Measurements from ENCODE around the gene BTN1A1. TPM values are rescaled to one million over a fixed set of nuclear protein-coding genes. Genes with fewer than 3 reads are reported as not detected.
A peak's percentile ranks its signal among the peaks of the same experiment; 100 is the strongest.
"Not testable (repeated sequence)": the region's sequence is repeated elsewhere in the genome, so short reads cannot be mapped to it uniquely, and the experiment has no call there.

The BTN1A1 gene
- polyA plus RNA-seq, 3 donors = not detected

- no peak overlapping the region for H3K27ac Mint-ChIP-seq
- H3K4me2 ChIP-seq (replicated peaks; ENCODE audit: extremely low read depth, low read length, poor library complexity, severe bottlenecking) = no peak overlapping the region
- no peaks in the 10 kb centered on the region for H3K79me2 ChIP-seq (ENCODE audit: insufficient read depth, low read length)
- peaks cover 7% of the 10 kb centered on the region for H3K4me1 Mint-ChIP-seq
- H3K4me3 ChIP-seq (replicated peaks in 1 of 3; ENCODE audit: low read depth in 2 of 3, low read length in 3 of 3) = no peak overlapping the region
- H3K9me3 ChIP-seq (replicated peaks in 1 of 2; ENCODE audit: control insufficient read depth in 1 of 2, insufficient read depth in 1 of 2, low read length in 2 of 2) = no peaks in the 10 kb centered on the region
- no peaks in the 10 kb centered on the region for H3K36me3 ChIP-seq (replicated peaks in 1 of 2; ENCODE audit: control insufficient read depth in 1 of 2, insufficient read depth in 2 of 2, low read length in 2 of 2)
- no peak overlapping the region for H2AFZ ChIP-seq (ENCODE audit: insufficient read depth, low read depth, low read length, poor library complexity, severe bottlenecking)
- peaks cover 0 to under 1% of the 10 kb centered on the region in 2 donors for H3K36me3 Mint-ChIP-seq
- H3K27me3 Mint-ChIP-seq (ENCODE audit: low read depth in 3 of 3) = peaks cover 11 to 23% (median 12%) of the 10 kb centered on the region in 3 donors
- intact Hi-C loops (cut with micrococcal nuclease) = no loop called here
- no peaks in the 10 kb centered on the region for H4K20me1 ChIP-seq (ENCODE audit: insufficient read depth, low read length)
- no peak for TF ChIP-seq CTCF (IDR thresholded peaks at IDR 0.05)
- no peak overlapping the region for H3K4me3 Mint-ChIP-seq
- no peaks in the 10 kb centered on the region for H3K4me1 ChIP-seq (ENCODE audit: control insufficient read depth in 1 of 2, insufficient read depth in 2 of 2, low read length in 2 of 2)
- H3K9ac ChIP-seq (ENCODE audit: insufficient read depth, low read length, poor library complexity, severe bottlenecking) = no peak overlapping the region
- DNase-seq = no peak
- peaks cover 0 to 2% (median 0%) of the 10 kb centered on the region in 7 donors for H3K9me3 Mint-ChIP-seq
- H3K27ac ChIP-seq (ENCODE audit: low read depth in 1 of 2, low read length in 2 of 2) = no peak overlapping the region
- WGBS (ENCODE audit: insufficient coverage) = no CpG with 5 or more reads among the region's 3 CpGs
- H3K27me3 ChIP-seq (ENCODE audit: control insufficient read depth in 2 of 2, insufficient read depth in 2 of 2, low read length in 2 of 2) = peaks cover 8 to 19% of the 10 kb centered on the region in 2 donors
These were observed 7.6 kb downstream of the BTN1A1 start for GRCh38 chr6:26507658-26508057.

DNA sequence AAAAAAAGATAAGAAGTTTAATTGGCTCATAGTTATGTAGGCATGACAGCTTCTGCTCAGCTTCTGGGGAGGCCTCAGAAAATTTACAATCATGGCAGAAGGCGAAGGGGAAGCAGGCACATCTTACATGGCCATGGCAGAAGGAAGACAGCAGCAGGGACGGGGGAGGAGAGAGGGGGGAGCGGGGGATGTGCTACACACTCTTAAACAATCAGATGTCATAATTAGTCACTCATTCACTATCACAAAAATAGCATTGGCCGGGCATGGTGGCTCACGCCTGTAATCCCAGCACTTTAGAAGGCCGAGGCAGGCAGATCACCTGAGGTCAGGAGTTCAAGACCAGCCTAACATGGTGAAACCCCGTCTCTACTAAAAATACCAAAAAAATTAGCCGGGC is 10.9 kb downstream of the BTN1A1 start:
- H3K9me3 Mint-ChIP-seq; H3K9me3 ChIP-seq (replicated peaks in 1 of 2; ENCODE audit: control insufficient read depth in 1 of 2, insufficient read depth in 1 of 2, low read length in 2 of 2); H3K4me3 ChIP-seq (replicated peaks in 1 of 3; ENCODE audit: low read depth in 2 of 3, low read length in 3 of 3); H3K9ac ChIP-seq (ENCODE audit: insufficient read depth, low read length, poor library complexity, severe bottlenecking); H3K27me3 ChIP-seq (ENCODE audit: control insufficient read depth in 2 of 2, insufficient read depth in 2 of 2, low read length in 2 of 2); H3K4me1 ChIP-seq (ENCODE audit: control insufficient read depth in 1 of 2, insufficient read depth in 2 of 2, low read length in 2 of 2); H3K4me1 Mint-ChIP-seq; H3K4me2 ChIP-seq (replicated peaks; ENCODE audit: extremely low read depth, low read length, poor library complexity, severe bottlenecking); H2AFZ ChIP-seq (ENCODE audit: insufficient read depth, low read depth, low read length, poor library complexity, severe bottlenecking); H3K27ac ChIP-seq (ENCODE audit: low read depth in 1 of 2, low read length in 2 of 2); H3K27me3 Mint-ChIP-seq (ENCODE audit: low read depth in 3 of 3); H3K79me2 ChIP-seq (ENCODE audit: insufficient read depth, low read length); H3K36me3 ChIP-seq (replicated peaks in 1 of 2; ENCODE audit: control insufficient read depth in 1 of 2, insufficient read depth in 2 of 2, low read length in 2 of 2); DNase-seq; H3K36me3 Mint-ChIP-seq; intact Hi-C loops (cut with micrococcal nuclease); H4K20me1 ChIP-seq (ENCODE audit: insufficient read depth, low read length); H3K4me3 Mint-ChIP-seq: not testable (repeated sequence)
- peak overlapping the region in 1 of 7 donors; percentile 51 for H3K27ac Mint-ChIP-seq
- WGBS (ENCODE audit: insufficient coverage) = 80% methylated on average over 5 of the region's 8 CpGs

All from CD14-positive monocyte (primary cell).